HepG2 (cell line): ENCODE data around the gene CUEDC2. TPM values are rescaled to one million over a fixed set of nuclear protein-coding genes. Genes with fewer than 3 reads are reported as not detected.

ENCODE experiments used
- GATAD1 ChIP-seq: IDR thresholded peaks from 2 replicates; pipeline ENCODE4 v1.6.1; 2016; ENCODE audit warnings: missing genetic modification reagents, missing compliant biosample characterization
- HOXA5 ChIP-seq: sonication (generic); formaldehyde crosslinking; IDR thresholded peaks from 2 replicates; pipeline ENCODE4 v1.4.0; 2020; ENCODE audit warnings: missing genetic modification reagents
- polyA plus RNA-seq, 8 experiments: library from polyadenylated mRNA; depleted of rRNA in 3 of 8; stranded (reverse) in 7 of 8; unstranded in 1 of 8; fragments of >200 nt; fragmentation: Illumina TruSeq in 4 of 8; extraction: Trizol in 4 of 8; gene quantifications; 2 replicates each; pipeline versions ENCODE4 v1.2.1 to v1.2.3, GENCODE V29; 2011 to 2016; ENCODE audit warnings: low read depth in 4 of 8, missing spikeins in 1 of 8, mixed read lengths in 1 of 8; ENCODE audit not compliant: insufficient read depth in 1 of 8
- total RNA-seq, 5 experiments: library from RNA; depleted of rRNA; stranded (reverse); fragments of >200 nt; fragmentation: Illumina TruSeq; extraction: Trizol; gene quantifications; 2 replicates each; pipeline ENCODE4 v1.2.3, GENCODE V29; 2016; ENCODE audit warnings: low read depth in 1 of 5
- TF ChIP-seq, protein P1 (sequence below): sonication (generic); formaldehyde crosslinking; IDR thresholded peaks from 2 replicates; pipeline ENCODE4 v1.5.0; 2020; ENCODE audit warnings: missing genetic modification reagents
- TF ChIP-seq, protein P2 (sequence below): sonication (generic); formaldehyde crosslinking; IDR thresholded peaks from 2 replicates; pipeline ENCODE4 v1.4.0; 2020; ENCODE audit warnings: missing genetic modification reagents, borderline replicate concordance
- TF ChIP-seq, protein P3 (sequence below): sonication (generic); formaldehyde crosslinking; IDR thresholded peaks from 2 replicates; pipeline ENCODE4 v1.4.0; 2020; ENCODE audit warnings: missing genetic modification reagents

CUEDC2 gene
- total and polyA plus RNA-seq, 2 of the 13 experiments (the other 11 are each of a cell fraction or from before 2014, with no cell fraction given), result 13.1 to 18.4 TPM

DNA sequence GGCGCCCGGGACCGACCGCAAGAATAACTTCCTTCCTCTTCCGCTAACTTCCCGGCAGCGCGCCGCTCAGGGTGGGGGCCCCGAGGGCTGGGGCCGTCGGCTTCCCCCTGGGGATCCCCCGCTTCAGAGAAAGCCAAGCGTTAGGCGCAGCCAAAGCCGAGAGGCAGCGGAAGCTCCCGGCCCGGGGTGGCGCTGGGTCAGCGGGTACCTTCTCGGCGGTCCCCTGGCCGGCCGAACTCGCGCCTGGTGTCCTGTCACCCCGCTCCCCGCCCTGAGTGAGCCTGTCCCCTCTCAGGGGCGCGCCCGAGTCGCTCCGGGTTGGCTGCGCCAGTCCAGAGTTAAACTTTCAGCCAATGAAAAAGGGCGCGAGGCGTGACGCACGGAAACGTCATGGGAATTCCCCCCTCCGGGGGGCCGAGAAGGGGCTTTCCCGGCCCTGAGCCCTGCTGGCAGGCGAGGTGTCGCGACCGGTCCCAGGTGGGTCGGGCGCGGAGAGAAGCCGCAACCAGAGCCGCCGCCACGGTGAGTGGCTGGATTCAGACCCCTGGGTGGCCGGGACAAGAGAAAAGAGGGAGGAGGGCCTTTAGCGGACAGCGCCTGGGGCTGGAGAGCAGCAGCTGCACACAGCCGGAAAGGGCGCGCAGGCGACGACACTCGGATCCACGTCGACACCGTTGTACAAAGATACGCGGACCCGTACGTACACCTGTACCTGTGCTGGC is 38.1 kb downstream of the CUEDC2 start (continued):
- TF ChIP-seq, protein P1, sequence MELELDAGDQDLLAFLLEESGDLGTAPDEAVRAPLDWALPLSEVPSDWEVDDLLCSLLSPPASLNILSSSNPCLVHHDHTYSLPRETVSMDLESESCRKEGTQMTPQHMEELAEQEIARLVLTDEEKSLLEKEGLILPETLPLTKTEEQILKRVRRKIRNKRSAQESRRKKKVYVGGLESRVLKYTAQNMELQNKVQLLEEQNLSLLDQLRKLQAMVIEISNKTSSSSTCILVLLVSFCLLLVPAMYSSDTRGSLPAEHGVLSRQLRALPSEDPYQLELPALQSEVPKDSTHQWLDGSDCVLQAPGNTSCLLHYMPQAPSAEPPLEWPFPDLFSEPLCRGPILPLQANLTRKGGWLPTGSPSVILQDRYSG, result no peak
- TF ChIP-seq, protein P2, sequence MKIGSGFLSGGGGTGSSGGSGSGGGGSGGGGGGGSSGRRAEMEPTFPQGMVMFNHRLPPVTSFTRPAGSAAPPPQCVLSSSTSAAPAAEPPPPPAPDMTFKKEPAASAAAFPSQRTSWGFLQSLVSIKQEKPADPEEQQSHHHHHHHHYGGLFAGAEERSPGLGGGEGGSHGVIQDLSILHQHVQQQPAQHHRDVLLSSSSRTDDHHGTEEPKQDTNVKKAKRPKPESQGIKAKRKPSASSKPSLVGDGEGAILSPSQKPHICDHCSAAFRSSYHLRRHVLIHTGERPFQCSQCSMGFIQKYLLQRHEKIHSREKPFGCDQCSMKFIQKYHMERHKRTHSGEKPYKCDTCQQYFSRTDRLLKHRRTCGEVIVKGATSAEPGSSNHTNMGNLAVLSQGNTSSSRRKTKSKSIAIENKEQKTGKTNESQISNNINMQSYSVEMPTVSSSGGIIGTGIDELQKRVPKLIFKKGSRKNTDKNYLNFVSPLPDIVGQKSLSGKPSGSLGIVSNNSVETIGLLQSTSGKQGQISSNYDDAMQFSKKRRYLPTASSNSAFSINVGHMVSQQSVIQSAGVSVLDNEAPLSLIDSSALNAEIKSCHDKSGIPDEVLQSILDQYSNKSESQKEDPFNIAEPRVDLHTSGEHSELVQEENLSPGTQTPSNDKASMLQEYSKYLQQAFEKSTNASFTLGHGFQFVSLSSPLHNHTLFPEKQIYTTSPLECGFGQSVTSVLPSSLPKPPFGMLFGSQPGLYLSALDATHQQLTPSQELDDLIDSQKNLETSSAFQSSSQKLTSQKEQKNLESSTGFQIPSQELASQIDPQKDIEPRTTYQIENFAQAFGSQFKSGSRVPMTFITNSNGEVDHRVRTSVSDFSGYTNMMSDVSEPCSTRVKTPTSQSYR, result peak; percentile 23; the same call in 1 of the 2 replicates
- peak; percentile 55 for TF ChIP-seq GATAD1 (CRISPR knock-in tag)
- TF ChIP-seq, protein P3, sequence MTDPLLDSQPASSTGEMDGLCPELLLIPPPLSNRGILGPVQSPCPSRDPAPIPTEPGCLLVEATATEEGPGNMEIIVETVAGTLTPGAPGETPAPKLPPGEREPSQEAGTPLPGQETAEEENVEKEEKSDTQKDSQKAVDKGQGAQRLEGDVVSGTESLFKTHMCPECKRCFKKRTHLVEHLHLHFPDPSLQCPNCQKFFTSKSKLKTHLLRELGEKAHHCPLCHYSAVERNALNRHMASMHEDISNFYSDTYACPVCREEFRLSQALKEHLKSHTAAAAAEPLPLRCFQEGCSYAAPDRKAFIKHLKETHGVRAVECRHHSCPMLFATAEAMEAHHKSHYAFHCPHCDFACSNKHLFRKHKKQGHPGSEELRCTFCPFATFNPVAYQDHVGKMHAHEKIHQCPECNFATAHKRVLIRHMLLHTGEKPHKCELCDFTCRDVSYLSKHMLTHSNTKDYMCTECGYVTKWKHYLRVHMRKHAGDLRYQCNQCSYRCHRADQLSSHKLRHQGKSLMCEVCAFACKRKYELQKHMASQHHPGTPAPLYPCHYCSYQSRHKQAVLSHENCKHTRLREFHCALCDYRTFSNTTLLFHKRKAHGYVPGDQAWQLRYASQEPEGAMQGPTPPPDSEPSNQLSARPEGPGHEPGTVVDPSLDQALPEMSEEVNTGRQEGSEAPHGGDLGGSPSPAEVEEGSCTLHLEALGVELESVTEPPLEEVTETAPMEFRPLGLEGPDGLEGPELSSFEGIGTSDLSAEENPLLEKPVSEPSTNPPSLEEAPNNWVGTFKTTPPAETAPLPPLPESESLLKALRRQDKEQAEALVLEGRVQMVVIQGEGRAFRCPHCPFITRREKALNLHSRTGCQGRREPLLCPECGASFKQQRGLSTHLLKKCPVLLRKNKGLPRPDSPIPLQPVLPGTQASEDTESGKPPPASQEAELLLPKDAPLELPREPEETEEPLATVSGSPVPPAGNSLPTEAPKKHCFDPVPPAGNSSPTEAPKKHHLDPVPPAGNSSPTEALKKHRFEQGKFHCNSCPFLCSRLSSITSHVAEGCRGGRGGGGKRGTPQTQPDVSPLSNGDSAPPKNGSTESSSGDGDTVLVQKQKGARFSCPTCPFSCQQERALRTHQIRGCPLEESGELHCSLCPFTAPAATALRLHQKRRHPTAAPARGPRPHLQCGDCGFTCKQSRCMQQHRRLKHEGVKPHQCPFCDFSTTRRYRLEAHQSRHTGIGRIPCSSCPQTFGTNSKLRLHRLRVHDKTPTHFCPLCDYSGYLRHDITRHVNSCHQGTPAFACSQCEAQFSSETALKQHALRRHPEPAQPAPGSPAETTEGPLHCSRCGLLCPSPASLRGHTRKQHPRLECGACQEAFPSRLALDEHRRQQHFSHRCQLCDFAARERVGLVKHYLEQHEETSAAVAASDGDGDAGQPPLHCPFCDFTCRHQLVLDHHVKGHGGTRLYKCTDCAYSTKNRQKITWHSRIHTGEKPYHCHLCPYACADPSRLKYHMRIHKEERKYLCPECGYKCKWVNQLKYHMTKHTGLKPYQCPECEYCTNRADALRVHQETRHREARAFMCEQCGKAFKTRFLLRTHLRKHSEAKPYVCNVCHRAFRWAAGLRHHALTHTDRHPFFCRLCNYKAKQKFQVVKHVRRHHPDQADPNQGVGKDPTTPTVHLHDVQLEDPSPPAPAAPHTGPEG (CRISPR knock-in tag), result no peak
- peak; percentile 80 for TF ChIP-seq HOXA5 (CRISPR knock-in tag)
- TF ChIP-seq, all 625 proteins: peak for 236
